ENCODE results near the gene NEURL1B.
"Not testable (repeated sequence)": the region's sequence is repeated elsewhere in the genome, so short reads cannot be mapped to it uniquely, and the experiment has no call there.

Gene NEURL1B

GRCh38 chr5:172635038-172635437, 6.0 kb upstream of the NEURL1B start:
- DNase-seq, result no peak

DNA sequence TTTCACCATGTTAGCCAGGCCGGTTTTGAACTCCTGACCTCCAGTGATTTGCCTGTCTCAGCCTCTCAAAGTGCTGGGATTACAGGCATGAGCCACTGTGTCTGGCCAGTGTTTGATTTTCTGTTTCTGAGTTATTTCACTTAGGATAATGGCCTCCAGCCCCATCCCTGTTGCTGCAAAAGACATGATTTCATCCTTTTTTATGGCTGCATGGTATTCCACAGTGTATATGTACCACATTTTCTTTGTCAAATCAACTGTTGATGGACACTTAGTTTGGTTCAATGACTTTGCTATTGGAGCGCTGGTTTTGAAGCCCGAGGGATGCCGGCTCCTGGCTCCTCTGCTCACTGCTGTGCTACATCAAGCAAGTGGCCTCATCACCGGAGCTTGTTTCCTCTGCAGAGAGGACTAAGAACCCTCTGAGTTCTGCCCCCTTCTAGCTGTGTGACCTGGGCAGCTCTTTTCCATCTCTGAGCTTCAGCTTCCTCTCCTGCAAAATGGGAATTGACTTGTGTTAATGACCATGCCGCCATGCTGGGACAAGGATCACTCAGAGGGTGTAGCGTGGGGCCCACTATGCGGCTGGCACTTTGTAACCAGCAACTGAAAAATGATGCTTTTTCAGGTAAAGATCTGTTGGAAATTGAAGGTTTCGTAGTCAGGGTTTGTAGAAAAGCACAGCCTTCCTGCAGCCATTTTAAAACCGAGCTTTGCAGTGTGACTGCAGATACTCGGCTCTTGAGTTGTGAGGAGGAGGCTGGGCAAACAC, 4.6 kb upstream of the NEURL1B start:
- DNase-seq, result no peak

- peak in 2 of 3 experiments; percentile 22 to 34 for DNase-seq
These were observed 3.9 kb upstream of the NEURL1B start for GRCh38 chr5:172637110-172637580.

GRCh38 chr5:172637740-172638139, 3.3 kb upstream of the NEURL1B start:
- no peak for DNase-seq

- peak in 2 of 3 experiments; percentile 9 to 52 for DNase-seq
These were observed 2.8 kb upstream of the NEURL1B start for GRCh38 chr5:172638209-172638768.

- DNase-seq, result no peak
These were observed 924 bp upstream of the NEURL1B start for GRCh38 chr5:172640139-172640538.

- DNase-seq, result peak in 2 of 3 experiments; percentile 57 to 84
These were observed 442 bp downstream of the NEURL1B start for GRCh38 chr5:172641359-172642050.

- DNase-seq, result no peak
These were observed 967 bp downstream of the NEURL1B start for GRCh38 chr5:172642051-172642409.

DNA sequence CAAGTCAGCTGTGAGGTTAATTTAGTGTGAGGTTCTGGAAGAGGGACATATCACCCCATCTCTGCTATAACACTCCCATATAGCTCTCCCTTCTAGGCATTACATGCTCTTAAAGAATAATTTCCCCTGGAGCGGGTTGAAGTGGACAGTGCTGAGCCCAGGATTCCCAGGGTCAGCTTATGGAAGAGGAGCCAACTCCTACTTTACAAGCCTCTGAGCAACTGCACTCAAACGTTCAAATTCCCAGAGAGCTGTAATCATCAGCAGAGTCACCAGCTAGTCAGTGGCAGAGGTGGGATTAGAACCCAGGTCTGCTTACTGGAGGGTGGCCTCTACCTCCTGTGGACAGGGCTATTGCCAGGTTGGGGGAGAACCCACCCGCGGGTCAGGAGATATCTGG, 1.4 kb downstream of the NEURL1B start:
- no peak for DNase-seq

- DNase-seq, result no peak
These were observed 2.1 kb downstream of the NEURL1B start for GRCh38 chr5:172642926-172643871.

DNA sequence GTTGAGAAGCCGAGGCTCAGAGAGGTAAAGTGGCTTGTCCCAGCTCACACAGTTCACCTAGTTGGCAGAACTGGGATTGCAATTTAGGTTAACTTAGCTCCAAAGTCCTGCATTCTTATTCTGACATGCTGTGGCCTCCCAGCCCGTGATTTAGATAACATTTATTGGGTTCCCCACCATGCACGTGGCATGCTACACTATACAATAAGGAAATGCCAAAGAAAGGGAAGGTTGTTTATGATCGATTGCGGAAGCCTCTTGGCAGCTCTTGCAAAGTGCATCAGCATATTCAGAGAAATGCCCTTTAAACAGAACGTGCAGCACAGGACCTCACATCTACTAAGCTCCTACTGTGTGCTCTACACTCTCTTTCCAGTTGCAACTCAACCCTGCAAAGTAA, 3.2 kb downstream of the NEURL1B start:
- DNase-seq, result no peak

DNA sequence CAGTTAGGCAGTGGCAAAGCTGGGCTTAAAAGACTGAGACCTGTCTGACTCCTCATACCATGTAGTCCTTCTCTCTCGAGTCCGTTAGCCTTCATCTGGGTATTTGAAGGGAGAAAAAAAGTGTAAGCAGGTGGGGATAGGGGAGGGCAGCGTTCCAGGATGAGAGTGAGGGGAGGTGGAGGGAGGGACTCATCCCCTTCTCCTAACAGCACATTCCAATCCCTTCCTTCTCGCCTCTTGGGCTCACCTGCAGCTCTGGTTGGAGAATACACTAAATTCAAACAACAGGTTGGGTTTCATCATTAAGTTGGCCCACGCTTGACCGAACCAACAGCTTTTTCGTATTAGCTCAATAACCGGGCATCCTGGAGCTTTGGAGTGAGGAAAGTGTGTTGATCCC, 3.6 kb downstream of the NEURL1B start:
- no peak for DNase-seq

- no peak for DNase-seq
These were observed 4.4 kb downstream of the NEURL1B start for GRCh38 chr5:172645271-172646055.

GRCh38 chr5:172646716-172647285, 5.7 kb downstream of the NEURL1B start:
- DNase-seq, result peak; percentile 15 to 80 (median 60)

- no peak for DNase-seq
These were observed 6.4 kb downstream of the NEURL1B start for GRCh38 chr5:172647352-172648012.

DNA sequence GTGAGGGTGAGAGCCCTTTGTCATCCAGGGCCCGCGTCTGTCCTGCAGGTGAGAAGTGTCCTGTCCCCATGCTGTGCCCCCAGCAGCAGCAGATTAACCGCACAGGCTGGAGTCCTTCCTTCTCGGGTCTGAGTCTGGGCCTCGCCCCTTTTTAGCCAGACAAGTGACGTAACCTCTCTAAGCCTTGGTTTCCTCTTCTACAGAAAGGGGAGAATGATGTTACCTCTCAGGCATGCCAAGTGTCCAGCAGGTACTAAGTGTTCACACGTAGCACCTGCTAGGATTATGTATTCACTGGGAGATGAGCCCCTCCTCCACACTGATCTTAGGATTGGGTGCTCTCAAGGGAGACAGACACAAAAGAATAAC, 6.9 kb downstream of the NEURL1B start:
- DNase-seq, result peak in 1 of 3 experiments; percentile 72

DNA sequence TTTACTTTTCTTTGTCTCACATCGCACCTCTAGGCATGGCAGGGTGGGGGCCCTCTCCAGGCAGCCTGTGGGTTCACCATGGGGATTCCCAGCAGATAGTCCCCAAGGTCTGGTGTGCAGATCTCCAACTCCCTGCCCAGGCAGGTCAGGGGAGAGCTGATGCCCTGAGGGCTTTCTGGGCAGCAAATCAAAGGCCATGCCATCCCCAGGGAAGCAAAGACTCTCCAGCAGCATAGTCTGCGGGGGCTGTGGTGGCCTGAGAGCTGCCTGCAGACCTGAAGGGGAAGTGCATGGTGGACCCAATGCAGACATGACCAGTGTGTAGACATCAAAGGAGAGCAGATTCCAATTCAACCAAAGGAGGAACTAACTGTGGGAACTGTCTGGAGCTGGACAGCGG, 7.7 kb downstream of the NEURL1B start:
- no peak for DNase-seq

GRCh38 chr5:172656496-172656895, 15.4 kb downstream of the NEURL1B start:
- DNase-seq, result not testable (repeated sequence)

- not testable (repeated sequence) for DNase-seq
These were observed 16.6 kb downstream of the NEURL1B start for GRCh38 chr5:172657524-172658233.

- DNase-seq, result no peak
These were observed 17.3 kb downstream of the NEURL1B start for GRCh38 chr5:172658391-172658790.
